Esophagus squamous epithelium (tissue), 5 donors: ENCODE results near the gene KIF1C. TPM values are rescaled to one million over a fixed set of nuclear protein-coding genes. Genes with fewer than 3 reads are reported as not detected.

Experiments used
- DNase-seq: peaks from one replicate; lab custom pipeline; 2025; lab: John Stamatoyannopoulos, UW
- H3K27ac ChIP-seq, 4 donors: fragments of 200-600 bp; sonication (generic); one replicate each; pipeline ENCODE4 v1.5.1; 2016 to 2019; ENCODE audit warnings: mild to moderate bottlenecking in 1 of 4
- H3K27me3 ChIP-seq, 4 donors: fragments of 200-600 bp; sonication (generic); 1 replicate in 3 of 4; 2 replicates in 1 of 4; pipeline versions ENCODE4 v1.5.1 to v1.6.0; 2017 to 2021; ENCODE audit warnings: antibody characterized with exemption in 1 of 4
- H3K36me3 ChIP-seq, 3 donors: fragments of 200-600 bp; sonication (generic); one replicate each; pipeline ENCODE4 v1.5.1; 2016 to 2019
- H3K4me1 ChIP-seq, 3 donors: fragments of 200-600 bp; sonication (generic); one replicate each; pipeline ENCODE4 v1.5.1; 2017 to 2019
- H3K4me3 ChIP-seq, 4 donors: fragments of 200-600 bp; sonication (generic); 1 replicate in 3 of 4; 2 replicates in 1 of 4; pipeline ENCODE4 v1.5.1; 2016 to 2019; ENCODE audit warnings: mild to moderate bottlenecking in 2 of 4, moderate library complexity in 1 of 4
- H3K9me3 ChIP-seq, 3 donors: fragments of 200-600 bp; sonication (generic); one replicate each; pipeline ENCODE4 v1.5.1; 2016 to 2019
- POLR2A ChIP-seq, 4 donors: fragments of 450-650 bp; IDR thresholded peaks; one replicate each; pipeline ENCODE4 v1.6.1; 2017; ENCODE audit warnings: antibody characterized with exemption in 4 of 4, mild to moderate bottlenecking in 4 of 4, moderate library complexity in 3 of 4
- WGBS, 2 donors: methylation state at CpG; one replicate each; pipeline ENCODE4 v1.1.5; 2018; 5-methylcytosine and 5-hydroxymethylcytosine counted together
- intact Hi-C: fragments of 100-400 bp; cut with DNase I; formaldehyde crosslinking; loops from one replicate; pipeline ENCODE4 v1.15.0; 2022
- total RNA-seq, 4 donors: library from RNA; depleted of rRNA; stranded (reverse); fragments of >200 nt; gene quantifications; one replicate each; pipeline ENCODE4 v1.1.0, GENCODE V29; 2016
- TF ChIP-seq, protein P1 (sequence below), 6 experiments: fragments of 450-650 bp in 4 of 6; fragments of 200-600 bp in 2 of 6; sonication (generic) in 2 of 6; IDR thresholded peaks; one replicate each; pipeline ENCODE4 v1.5.1; 2016 to 2019; ENCODE audit warnings: antibody characterized with exemption in 6 of 6, mild to moderate bottlenecking in 4 of 6, moderate library complexity in 4 of 6
- donor health status: DM: yes; HTN: yes; CAD: no.

The KIF1C gene
- total RNA-seq, 4 donors from 2014 or later = 66.9 to 93.3 (median 81.7) TPM

DNA sequence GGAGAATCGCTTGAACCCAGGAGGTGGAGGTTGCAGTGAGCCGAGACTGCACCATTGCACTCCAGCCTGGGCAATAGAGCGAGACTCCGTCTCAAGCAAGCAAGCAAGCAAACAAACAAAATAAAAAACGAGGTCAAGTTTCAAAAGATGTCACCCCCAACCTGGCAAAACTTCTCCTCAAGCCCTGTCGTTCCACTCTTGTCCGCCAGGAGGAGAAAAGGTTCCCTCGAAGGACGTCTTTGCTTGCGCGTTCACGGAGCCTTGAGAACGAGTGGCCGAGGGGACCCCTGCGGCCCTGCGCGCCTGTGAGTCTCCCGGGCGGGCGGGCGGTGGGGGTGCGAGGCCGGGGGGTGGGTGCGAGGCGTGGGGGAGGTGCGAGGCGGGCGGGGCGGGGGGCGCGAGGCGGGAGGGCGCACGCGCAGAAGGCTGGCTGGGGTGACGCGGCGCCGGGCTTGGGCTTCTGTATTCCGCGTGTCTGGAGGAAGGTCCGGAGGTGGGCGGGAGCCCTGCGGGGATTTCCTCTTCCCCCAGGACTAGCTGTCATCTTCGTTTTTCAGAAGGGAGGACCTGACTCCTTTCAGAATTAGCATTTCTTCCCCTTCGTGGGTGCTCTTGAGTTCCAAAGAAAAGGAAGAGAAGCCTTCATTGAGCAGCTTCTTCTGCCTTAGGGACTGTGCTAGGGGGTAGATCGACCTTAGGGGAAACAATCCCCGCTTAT, 33.8 kb downstream of the KIF1C start:
- H3K4me3 ChIP-seq = peak overlapping the region; percentile 34 to 73 (median 50)
- no peaks in the 10 kb centered on the region for H3K9me3 ChIP-seq
- H3K27me3 ChIP-seq = peaks cover 0 to 15% (median 0%) of the 10 kb centered on the region in 4 donors
- intact Hi-C loops = no loop called here
- peaks cover 5 to 33% (median 9%) of the 10 kb centered on the region in 3 donors for H3K4me1 ChIP-seq
- no peak for TF ChIP-seq POLR2A (IDR thresholded peaks at IDR 0.05)
- TF ChIP-seq, protein P1, sequence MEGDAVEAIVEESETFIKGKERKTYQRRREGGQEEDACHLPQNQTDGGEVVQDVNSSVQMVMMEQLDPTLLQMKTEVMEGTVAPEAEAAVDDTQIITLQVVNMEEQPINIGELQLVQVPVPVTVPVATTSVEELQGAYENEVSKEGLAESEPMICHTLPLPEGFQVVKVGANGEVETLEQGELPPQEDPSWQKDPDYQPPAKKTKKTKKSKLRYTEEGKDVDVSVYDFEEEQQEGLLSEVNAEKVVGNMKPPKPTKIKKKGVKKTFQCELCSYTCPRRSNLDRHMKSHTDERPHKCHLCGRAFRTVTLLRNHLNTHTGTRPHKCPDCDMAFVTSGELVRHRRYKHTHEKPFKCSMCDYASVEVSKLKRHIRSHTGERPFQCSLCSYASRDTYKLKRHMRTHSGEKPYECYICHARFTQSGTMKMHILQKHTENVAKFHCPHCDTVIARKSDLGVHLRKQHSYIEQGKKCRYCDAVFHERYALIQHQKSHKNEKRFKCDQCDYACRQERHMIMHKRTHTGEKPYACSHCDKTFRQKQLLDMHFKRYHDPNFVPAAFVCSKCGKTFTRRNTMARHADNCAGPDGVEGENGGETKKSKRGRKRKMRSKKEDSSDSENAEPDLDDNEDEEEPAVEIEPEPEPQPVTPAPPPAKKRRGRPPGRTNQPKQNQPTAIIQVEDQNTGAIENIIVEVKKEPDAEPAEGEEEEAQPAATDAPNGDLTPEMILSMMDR (IDR thresholded peaks at IDR 0.05) = peak; percentile 80 to 87 (median 84)
- WGBS, 2 donors = 4 to 6% methylated on average over 19 to 21 of the region's 48 CpGs
- H3K36me3 ChIP-seq = no peaks in the 10 kb centered on the region
- H3K27ac ChIP-seq = peak overlapping the region; percentile 51 to 78 (median 64)
- DNase-seq = no peak

DNA sequence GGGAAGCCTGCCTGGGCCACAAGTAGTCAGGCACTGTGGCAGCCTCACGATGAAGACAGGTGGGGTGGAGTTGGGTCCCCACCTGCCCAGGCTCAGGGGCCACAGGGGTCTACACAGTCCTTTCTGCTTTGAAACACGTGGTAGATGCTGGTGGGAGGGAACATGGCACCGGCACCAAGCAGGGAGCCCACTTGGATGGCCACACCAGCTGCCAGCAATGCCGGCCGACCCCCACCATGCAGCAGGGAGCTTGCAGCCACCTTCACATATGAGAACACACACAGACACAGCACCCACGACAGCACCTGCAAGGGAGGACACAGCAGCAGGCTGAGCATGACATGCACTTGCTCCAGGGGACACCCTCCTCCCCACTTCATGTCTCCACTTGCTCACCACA, 35.1 kb downstream of the KIF1C start:
- no peaks in the 10 kb centered on the region for H3K9me3 ChIP-seq
- no peak for TF ChIP-seq POLR2A (IDR thresholded peaks at IDR 0.05)
- TF ChIP-seq, protein P1 (IDR thresholded peaks at IDR 0.05) = no peak
- intact Hi-C loops = no loop called here
- no peak overlapping the region for H3K27ac ChIP-seq
- H3K4me3 ChIP-seq = no peak overlapping the region
- WGBS, 2 donors = 67 to 73% methylated on average over 1 to 3 of the region's 6 CpGs
- DNase-seq = no peak
- peaks cover 5 to 33% (median 9%) of the 10 kb centered on the region in 3 donors for H3K4me1 ChIP-seq
- H3K27me3 ChIP-seq = peaks cover 0 to 15% (median 0%) of the 10 kb centered on the region in 4 donors
- H3K36me3 ChIP-seq = no peaks in the 10 kb centered on the region

DNA sequence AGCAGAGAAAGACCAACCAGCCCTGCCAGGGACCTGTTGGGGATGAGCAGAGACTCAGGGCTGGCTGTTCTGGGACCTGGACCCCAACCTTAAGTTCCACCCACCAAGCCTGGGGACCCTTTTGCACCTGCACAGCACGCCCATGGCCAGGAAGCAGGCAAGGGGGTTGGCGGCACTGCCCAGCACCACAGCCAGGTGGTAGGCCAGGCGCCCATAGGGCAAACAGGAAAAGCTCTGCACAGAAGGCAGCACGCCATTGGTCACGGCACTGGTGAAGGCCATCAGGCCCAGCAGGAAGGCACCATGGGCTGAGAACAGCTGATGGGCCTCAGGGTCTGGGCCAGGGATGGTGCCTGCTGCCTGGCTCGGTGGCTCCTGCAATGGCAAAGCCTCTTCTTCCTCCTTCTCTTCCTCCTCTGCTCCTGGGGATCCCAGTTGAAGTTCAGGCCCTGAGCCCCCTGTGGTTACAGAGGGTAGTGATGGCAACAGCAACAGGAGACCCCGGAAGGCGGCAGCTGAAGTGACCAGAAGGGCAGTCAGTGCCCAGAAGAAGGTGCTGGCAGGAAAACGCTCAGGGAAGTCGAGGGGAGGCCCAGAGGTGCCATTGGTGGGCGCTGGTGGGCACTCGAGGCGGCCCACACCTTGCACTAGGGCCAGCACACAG, 35.7 kb downstream of the KIF1C start:
- no peak for DNase-seq
- H3K27ac ChIP-seq = no peak overlapping the region
- TF ChIP-seq, protein P1 (IDR thresholded peaks at IDR 0.05) = no peak
- no peak for TF ChIP-seq POLR2A (IDR thresholded peaks at IDR 0.05)
- no peaks in the 10 kb centered on the region for H3K36me3 ChIP-seq
- intact Hi-C loops = no loop called here
- H3K4me1 ChIP-seq = peaks cover 5 to 33% (median 9%) of the 10 kb centered on the region in 3 donors
- peaks cover 0 to 15% (median 0%) of the 10 kb centered on the region in 4 donors for H3K27me3 ChIP-seq
- H3K4me3 ChIP-seq = no peak overlapping the region
- WGBS, 2 donors = 94 to 96% methylated on average over 3 to 6 of the region's 13 CpGs
- no peaks in the 10 kb centered on the region for H3K9me3 ChIP-seq

DNA sequence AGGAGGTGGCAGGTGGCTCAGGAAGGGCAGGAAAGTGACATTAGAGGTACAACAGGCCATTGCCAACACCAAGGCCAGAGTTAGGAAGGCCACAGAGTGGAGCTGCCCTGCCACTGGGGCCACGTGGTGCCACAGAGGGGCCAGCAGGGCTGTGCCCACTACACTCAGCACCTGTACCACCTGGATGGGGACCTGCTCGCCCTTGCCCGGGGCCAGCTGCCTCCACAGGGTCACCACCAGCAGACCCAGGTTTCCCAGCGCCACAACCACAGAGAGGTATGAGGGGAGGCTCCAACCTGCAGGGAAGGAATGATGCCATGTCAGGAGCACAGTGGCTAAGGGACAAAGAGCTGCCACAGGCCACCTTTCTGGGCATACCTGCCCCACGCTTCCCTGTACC, 36.3 kb downstream of the KIF1C start:
- peaks cover 0 to 15% (median 0%) of the 10 kb centered on the region in 4 donors for H3K27me3 ChIP-seq
- DNase-seq = no peak
- intact Hi-C loops = no loop called here
- 80 to 85% methylated on average over 1 to 5 of the region's 5 CpGs for WGBS, 2 donors
- no peaks in the 10 kb centered on the region for H3K9me3 ChIP-seq
- no peak overlapping the region for H3K4me3 ChIP-seq
- H3K4me1 ChIP-seq = peaks cover 5 to 33% (median 9%) of the 10 kb centered on the region in 3 donors
- TF ChIP-seq POLR2A (IDR thresholded peaks at IDR 0.05) = no peak
- TF ChIP-seq, protein P1 (IDR thresholded peaks at IDR 0.05) = no peak
- no peaks in the 10 kb centered on the region for H3K36me3 ChIP-seq
- no peak overlapping the region for H3K27ac ChIP-seq

DNA sequence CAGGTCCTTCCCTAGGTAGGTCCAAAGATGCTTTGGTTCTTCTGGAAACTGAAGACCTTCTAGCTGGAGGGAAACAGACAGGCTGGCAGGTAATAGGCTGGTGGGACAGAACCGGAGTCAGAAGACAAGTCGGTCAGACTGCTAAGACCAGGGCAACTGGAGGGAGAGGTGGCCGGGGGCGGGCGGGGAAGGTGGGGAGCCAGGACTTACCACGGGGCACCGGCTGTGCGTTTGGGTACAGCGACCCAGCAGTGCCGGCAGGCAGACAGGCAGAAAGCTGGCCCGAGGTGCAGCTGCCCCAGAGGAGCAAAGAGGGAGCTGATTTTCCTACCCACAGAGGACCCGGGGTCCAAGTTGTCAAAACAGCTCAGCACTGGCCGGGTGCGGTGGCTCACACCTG, 36.9 kb downstream of the KIF1C start:
- TF ChIP-seq, protein P1 (IDR thresholded peaks at IDR 0.05) = no peak
- no peak for TF ChIP-seq POLR2A (IDR thresholded peaks at IDR 0.05)
- H3K9me3 ChIP-seq = no peaks in the 10 kb centered on the region
- WGBS, 2 donors = 59 to 77% methylated on average over 3 to 7 of the region's 14 CpGs
- DNase-seq = no peak
- H3K4me3 ChIP-seq = peak overlapping the region in 2 of 4 donors; percentile 45 to 61
- peaks cover 0 to 15% (median 0%) of the 10 kb centered on the region in 4 donors for H3K27me3 ChIP-seq
- H3K4me1 ChIP-seq = peaks cover 5 to 33% (median 9%) of the 10 kb centered on the region in 3 donors
- intact Hi-C loops = no loop called here
- no peaks in the 10 kb centered on the region for H3K36me3 ChIP-seq
- H3K27ac ChIP-seq = no peak overlapping the region
